Stimulated activated CD4-positive, alpha-beta T cell treated with anti-CD3 and anti-CD28 coated beads, Interleukin-15, amount 100 ng/mL, for 48 hours (primary cell): Measurements from ENCODE around the gene CFAP100.

Experiments
- DNase-seq, 2 donors: peaks; one replicate each; pipeline ENCODE4 v3.0.0-alpha.2; 2020; ENCODE audit warnings: low read depth in 2 of 2

The CFAP100 gene

GRCh38 chr3:126440709-126440995 lies 45.9 kb downstream of the CFAP100 start:
- DNase-seq: no peak

GRCh38 chr3:126441256-126441880 lies 46.7 kb downstream of the CFAP100 start:
- no peak for DNase-seq

DNA sequence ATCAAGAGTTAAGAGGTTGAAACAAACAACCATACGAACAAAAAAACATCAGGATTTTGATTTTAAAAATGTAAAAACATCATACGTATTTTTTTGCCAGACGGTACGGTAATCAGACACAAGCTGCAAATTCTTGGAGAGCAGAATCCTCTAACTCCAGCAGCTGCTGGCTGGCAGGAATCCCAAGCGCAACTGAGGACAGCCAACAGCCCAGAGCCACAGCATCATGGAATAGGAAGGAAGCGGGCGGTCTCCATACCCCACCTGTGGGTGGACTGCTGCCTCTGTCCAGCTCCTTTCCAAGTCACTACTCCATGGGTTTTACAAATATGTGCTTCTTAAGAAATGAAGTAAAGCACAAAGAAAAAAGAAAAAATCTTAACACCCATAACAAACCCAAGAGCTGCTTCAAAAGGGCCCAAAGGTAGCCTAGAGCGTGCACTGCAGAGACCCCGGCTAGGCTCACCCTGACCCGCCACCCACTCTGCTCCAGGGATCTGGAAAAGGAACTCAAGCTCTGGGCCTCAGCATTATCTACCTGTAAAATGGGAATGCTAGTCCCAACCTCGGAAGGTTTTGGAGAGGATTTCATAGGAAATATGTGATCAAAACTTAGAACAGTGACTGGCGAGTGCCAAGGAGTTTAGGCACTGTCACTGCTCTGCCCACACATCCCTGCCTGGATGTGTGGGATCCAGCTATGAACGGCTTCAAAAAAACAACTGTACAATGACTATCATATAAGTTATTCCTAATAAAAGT lies 47.6 kb downstream of the CFAP100 start:
- no peak for DNase-seq

DNA sequence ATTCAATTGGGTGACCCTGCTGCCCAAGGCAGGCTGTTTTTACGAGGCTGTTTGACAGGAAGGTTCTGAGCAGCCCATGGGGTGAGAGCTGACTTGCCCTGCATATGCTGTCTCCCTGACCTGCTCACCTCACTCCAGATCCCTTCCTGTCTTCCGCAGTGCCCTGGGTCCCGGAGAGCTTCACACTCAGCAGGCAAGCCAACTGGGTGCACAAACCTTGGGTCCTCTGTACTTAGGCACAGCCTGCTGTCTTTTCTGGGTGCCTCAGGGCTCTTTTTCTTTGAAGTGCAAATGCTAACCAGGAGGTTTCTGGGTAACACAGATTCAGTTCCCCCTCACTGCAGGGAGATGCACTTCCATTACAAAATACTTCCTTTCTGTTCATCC lies 48.1 kb downstream of the CFAP100 start:
- no peak for DNase-seq

DNA sequence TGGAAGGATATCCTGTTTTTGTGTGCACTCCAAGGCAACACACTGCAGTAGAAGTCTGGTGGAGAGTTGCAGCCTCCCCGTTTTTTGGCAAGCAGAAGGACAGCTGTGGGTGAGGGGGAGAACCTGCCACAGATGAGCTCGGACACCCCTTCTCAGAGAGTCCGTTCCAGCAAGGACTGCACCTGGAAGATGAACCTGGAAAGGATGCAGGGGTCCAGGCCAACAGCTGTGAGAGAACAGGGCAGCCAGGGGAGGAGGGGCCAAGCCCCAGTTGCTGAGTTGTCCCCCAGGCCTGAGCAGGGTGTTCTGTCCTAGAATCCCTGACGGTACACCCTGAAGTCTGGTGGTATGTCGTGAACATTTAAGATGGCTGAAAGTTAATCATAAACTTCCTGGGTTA lies 50.8 kb downstream of the CFAP100 start:
- DNase-seq: no peak

GRCh38 chr3:126446301-126446700 lies 51.6 kb downstream of the CFAP100 start:
- DNase-seq: no peak

DNA sequence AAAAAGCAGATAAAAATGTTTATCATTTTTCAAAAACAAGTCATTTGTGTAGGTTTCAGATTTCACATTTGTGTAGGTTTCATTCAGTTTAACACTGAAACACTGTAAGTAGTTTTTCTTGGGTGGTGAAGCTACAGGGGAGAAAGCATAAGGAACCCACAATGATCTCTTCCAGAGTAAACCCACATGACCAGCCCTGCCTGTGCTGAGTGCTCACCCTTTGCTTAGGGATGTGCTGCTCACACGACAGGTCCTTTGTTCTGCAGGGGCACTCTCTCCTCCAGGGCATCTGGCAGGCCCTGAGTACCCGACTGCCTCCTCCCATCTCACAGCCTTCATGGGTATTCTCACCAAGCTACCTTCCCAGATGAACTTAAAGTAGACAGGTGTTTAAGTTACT lies 52.1 kb downstream of the CFAP100 start:
- no peak for DNase-seq

GRCh38 chr3:126447456-126448106 lies 52.9 kb downstream of the CFAP100 start:
- no peak for DNase-seq

DNA sequence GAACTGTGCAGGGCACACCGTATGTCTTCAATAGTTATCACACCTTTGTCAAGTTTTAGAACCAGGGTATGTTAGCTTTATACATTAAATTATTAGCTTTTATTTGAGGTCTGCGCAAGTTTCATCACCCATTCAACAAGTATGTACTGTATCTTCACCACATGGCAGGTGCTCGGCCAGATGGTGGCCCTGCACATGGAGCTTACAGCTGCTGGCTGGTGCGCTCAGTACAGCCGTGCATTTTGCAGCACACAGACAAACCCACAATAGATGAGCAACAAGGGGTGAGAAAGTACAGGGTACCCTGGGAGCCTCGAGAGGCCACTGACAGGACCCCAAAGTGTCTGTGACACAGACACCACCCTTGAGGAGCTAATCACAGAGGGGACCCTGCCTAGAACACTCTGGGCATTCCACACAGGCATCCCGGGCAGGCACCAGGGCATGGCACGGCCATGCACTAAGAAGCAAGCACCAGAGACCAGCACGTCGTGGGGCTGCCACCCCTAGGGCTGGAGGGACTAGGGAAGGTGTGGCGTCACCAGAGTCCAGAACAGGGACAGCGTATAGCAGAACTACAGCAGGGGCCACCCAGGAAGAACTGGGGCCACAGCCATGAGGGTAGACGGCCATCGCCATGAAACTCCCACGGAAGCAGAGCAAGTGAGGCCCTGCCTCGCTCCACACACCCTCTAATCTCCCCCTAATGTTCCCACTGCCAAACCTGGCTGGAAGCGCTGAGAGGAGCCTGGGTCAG lies 53.6 kb downstream of the CFAP100 start:
- DNase-seq: no peak

DNA sequence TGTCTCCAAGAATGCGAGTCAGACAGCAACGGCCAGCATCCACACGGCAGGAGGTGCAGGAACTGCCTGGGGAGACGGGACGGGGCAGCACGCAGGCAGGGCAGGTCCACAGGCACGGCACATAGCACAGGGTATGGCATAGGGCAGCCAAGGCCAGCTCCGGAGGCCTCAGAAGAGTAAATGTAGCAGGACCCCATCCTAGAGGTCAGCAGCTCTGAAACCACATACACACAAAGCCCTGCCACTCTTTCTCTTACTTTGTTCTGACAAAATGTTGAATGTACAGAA lies 54.1 kb downstream of the CFAP100 start:
- DNase-seq: no peak

DNA sequence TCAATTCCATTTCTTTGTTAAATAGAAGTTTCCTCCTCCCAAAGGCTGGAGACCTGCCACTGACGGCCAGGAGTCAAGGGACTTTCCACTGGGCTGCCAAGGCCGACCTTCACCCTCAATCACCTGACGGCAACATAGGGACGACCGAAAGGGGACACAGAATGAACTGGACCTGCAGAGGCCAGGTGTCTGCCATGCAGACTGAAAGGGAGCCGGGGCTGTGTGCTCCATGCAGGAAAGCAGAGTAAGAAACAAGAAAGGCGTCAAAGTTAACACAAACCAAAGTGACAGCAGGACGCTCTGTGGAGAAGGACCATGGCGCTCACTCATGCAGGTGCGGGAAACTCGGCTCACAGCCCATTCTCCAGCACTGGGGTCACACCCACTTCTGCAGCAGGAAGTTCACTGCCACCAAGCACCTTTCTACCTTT lies 54.9 kb downstream of the CFAP100 start:
- DNase-seq: no peak

GRCh38 chr3:126450219-126450618 lies 55.5 kb downstream of the CFAP100 start:
- DNase-seq: no peak

DNA sequence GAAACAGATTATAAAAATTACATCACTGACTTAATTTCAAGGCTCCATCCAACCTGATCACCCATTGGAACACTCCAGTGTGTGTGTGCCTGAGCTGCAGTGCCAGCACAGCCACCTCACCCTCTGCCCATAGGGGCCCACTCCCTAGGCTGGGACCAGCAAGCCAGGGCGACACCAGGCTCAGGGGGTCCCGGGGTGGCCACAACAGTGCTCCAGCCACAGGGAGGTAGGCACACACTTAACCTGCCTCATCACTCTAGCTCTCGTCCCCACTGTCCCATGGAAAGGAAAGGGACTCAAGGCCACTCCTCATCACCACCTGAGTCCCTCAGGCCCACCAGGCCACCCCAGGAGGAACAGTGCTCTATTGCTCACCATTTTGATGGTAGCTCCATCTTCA lies 56.0 kb downstream of the CFAP100 start:
- DNase-seq: no peak

GRCh38 chr3:126451511-126451910 lies 56.8 kb downstream of the CFAP100 start:
- no peak for DNase-seq

DNA sequence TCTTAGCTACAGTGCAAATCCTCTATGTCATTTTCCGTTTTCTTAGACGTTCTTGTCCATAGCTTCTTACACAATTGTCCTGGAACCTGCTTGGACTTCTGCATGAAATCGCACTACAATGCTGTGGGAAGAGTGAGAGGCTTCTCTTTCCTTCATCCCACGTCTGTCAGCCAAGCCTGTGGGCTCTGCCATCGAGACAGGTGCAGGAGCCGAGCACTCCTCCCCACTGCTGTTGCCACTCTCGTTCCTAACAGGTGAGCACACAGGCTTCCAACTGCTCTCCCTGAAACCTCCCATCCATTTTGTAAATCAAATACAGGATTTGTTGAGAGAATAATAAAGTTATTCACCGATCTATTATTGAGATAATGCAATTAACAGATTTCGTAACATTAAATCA lies 57.5 kb downstream of the CFAP100 start:
- no peak for DNase-seq

DNA sequence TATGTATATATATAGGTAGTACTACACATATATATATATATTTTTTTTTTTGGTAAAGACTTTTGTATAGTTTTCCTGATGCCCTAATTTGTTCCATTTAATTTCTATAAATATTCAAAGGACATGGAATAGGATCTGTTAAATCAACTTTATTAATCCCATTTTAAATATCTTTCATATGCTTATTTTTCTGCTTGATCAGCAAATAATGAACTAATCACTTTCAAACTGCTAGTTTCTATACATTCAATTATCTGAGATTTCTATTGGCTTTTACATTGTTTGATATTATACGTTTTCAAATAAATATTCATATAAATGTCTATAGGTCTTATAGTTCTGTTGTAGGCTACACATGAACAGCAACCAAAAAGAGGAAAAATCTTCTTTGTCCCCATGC lies 59.3 kb downstream of the CFAP100 start:
- no peak for DNase-seq

- DNase-seq: no peak
These were observed 59.9 kb downstream of the CFAP100 start for GRCh38 chr3:126454437-126455198.

DNA sequence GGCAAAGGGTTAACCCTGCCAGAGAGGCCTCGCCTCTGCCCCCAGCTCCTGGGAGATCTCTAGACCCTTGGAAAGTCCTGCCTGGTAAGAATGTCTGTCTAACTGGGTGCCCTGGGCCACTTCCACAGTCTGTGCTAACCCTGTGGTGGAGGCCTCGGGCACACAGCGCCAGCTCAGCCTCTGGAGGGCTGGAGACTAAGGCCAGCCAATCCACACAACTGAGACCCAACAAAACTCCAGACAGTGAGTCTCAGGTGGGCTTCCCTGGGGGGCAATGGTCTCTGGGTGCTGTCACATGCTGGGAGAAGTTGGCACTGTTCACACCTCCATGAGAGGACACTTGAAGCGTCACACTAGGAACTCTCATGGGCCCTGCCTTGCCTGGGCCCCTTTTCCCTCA lies 61.5 kb downstream of the CFAP100 start:
- DNase-seq: no peak

DNA sequence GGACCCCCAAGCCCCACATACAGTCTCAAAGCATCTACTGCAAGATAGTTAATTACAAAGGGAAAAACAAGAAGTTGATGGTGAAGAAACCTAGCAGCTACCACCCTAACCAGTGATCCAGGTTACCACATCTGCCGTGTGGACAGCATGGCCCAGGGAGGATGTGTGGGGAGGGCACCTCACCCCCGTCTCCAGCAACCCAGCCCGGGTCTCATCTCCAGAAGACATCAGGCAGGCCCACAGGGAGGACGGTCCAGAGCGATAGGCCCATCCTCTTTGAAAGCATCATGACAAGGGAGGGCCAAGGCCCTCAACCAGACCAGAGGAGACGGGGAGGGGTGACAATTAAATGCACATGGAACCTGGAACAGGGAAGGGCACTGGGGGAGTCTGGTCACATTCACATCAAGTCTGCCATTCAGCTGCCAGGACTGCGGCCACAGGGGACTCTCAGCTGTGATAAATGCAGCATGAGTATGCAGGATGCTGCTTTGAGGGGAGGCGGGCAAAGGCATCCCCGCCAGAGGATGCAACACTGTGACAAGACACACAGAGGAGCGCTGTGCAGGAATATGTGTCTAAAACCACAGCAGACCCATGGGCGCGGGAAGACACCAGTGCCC lies 62.2 kb downstream of the CFAP100 start:
- DNase-seq: no peak

DNA sequence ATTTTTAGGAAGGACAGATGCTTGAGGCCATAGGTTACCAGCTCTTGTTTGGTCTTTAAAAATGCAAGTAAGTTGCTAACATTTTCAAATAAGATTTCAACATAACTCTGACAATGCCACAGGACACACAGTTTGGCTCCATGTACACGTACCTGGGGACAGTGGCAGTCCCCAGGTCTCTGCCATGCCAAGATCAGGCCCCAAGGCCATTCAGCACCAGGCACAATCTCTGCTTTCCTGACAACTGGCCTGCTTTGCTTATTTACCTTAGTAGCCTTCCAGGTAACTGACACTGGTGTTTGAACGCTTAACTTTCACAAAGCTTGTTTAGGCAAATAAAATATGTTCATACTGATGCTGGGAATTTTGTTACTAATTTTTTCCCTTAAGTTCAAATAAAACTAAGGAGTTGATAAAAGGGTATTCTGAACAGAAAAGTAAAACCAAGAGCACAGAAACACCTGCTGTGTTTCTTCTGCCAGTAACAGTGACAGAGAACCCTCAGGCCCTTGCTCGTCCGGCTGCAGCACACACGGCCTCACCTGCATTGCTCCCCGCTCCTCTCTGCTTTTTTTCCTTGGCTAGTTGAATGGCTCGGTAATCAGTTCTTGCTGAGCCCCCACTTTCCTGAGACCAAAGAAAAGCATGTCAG lies 64.5 kb downstream of the CFAP100 start:
- no peak for DNase-seq

DNA sequence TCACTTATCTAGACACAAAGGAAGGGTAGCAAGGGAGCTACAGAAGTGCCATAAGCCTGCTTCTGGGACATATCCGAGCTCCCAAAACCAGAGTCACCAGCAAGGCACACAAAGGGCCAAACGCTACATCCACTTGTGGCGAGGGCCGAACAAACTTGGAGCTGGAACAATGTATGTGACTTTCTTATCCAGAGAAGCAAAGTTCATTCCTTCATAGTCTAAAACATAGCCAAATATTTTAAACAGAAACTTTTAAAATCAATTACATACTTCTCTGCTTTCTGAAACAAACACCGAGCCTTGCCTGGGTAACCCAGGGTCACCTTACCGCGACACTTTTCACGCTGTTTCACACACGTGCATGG lies 65.0 kb downstream of the CFAP100 start:
- no peak for DNase-seq
